IMR-90 (cell line): ENCODE data around the gene RABGAP1. TPM values are rescaled to one million over a fixed set of nuclear protein-coding genes. Genes with fewer than 3 reads are reported as not detected.

ENCODE experiments used
- ATAC-seq: fragments of 200-7000 bp; cut with Tn5 transposase; 2 replicates; pipeline ENCODE4 v1.9.1; 2020; ENCODE audit warnings: low read depth, mild to moderate bottlenecking, moderate library complexity
- BruUV-seq: library from RNA; stranded (reverse); fragments of 400-500 nt; replicated peaks from 2 replicates; lab custom pipeline; 2021; lab: Mats Ljungman, UMichigan
- CTCF ChIA-PET: fragments of 300-600 bp; formaldehyde crosslinking; extraction: SDS; loops from one replicate; lab custom pipeline; 2021; ENCODE audit warnings: antibody characterized with exemption; lab: Yijun Ruan, JAX
- POLR2A ChIA-PET: fragments of 300-600 bp; sonication (Branson Sonifier 250); formaldehyde crosslinking; loops from one replicate; lab custom pipeline; 2022; ENCODE audit warnings: antibody characterized with exemption; ENCODE audit not compliant: unreplicated experiment; lab: Charles Lee
- DNase-seq: peaks from one replicate; pipeline ENCODE4 v3.0.0; 2013
- H2AFZ ChIP-seq: replicated peaks from 2 replicates; pipeline ENCODE3; 2013; ENCODE audit warnings: low read length, mild to moderate bottlenecking; ENCODE audit not compliant: poor library complexity
- H2AK5ac ChIP-seq: 2 replicates; pipeline ENCODE4 v1.6.1; 2013; ENCODE audit warnings: low read depth, low read length, inconsistent platforms
- H2AK9ac ChIP-seq: replicated peaks from 2 replicates; pipeline ENCODE3; 2013; ENCODE audit warnings: mild to moderate bottlenecking, low read depth, low read length, moderate library complexity; ENCODE audit not compliant: poor library complexity
- H2BK120ac ChIP-seq: 2 replicates; pipeline ENCODE4 v1.6.1; 2013; ENCODE audit warnings: low read depth, low read length, inconsistent platforms
- H2BK15ac ChIP-seq: 3 replicates; pipeline ENCODE4 v1.6.1; 2013; ENCODE audit warnings: low read depth, low read length, inconsistent platforms
- H2BK20ac ChIP-seq: 2 replicates; pipeline ENCODE4 v1.6.1; 2013; ENCODE audit warnings: low read depth, mild to moderate bottlenecking, inconsistent platforms, low read length, moderate library complexity
- H2BK5ac ChIP-seq: 2 replicates; pipeline ENCODE4 v1.6.1; 2013; ENCODE audit warnings: mild to moderate bottlenecking, low read depth, low read length, inconsistent platforms; ENCODE audit not compliant: poor library complexity, severe bottlenecking
- H3K14ac ChIP-seq: replicated peaks from 2 replicates; pipeline ENCODE4 v1.6.1; 2013; ENCODE audit warnings: low read depth, low read length, inconsistent platforms
- H3K18ac ChIP-seq: 2 replicates; pipeline ENCODE4 v1.6.1; 2013; ENCODE audit warnings: low read depth, low read length, control low read depth
- H3K23ac ChIP-seq: 2 replicates; pipeline ENCODE4 v1.6.1; 2013; ENCODE audit warnings: low read depth, low read length, inconsistent platforms
- H3K27ac ChIP-seq: 2 replicates; pipeline ENCODE4 v1.5.1; 2013; ENCODE audit warnings: mild to moderate bottlenecking, control low read depth, low read length; ENCODE audit not compliant: insufficient read depth
- H3K27me3 ChIP-seq: 2 replicates; pipeline ENCODE4 v1.6.1; 2013; ENCODE audit warnings: low read length; ENCODE audit not compliant: control insufficient read depth, insufficient read depth
- H3K36me3 ChIP-seq: 2 replicates; pipeline ENCODE4 v1.6.1; 2013; ENCODE audit warnings: low read length, mixed read lengths; ENCODE audit not compliant: control insufficient read depth, insufficient read depth
- H3K4ac ChIP-seq: 2 replicates; pipeline ENCODE4 v1.6.1; 2013; ENCODE audit warnings: low read depth, low read length, inconsistent platforms
- H3K4me1 ChIP-seq: 2 replicates; pipeline ENCODE4 v1.6.1; 2013; ENCODE audit warnings: low read length, mixed read lengths; ENCODE audit not compliant: control insufficient read depth, insufficient read depth
- H3K4me2 ChIP-seq: 2 replicates; pipeline ENCODE4 v1.6.1; 2013; ENCODE audit warnings: low read depth, mild to moderate bottlenecking, control low read depth, low read length, moderate library complexity
- H3K4me3 ChIP-seq: 2 replicates; pipeline ENCODE4 v1.5.1; 2013; ENCODE audit warnings: low read depth, mild to moderate bottlenecking, control low read depth, low read length, moderate library complexity; ENCODE audit not compliant: insufficient read depth
- H3K56ac ChIP-seq: 2 replicates; pipeline ENCODE4 v1.6.1; 2013; ENCODE audit warnings: low read length, inconsistent platforms; ENCODE audit not compliant: insufficient read depth; ENCODE audit errors: extremely low read depth
- H3K79me1 ChIP-seq, 2 experiments: 2 replicates each; pipeline ENCODE4 v1.6.1; 2013; ENCODE audit warnings: low read length in 2 of 2, inconsistent platforms in 1 of 2, low read depth in 1 of 2
- H3K9ac ChIP-seq: 2 replicates; pipeline ENCODE4 v1.6.1; 2013; ENCODE audit warnings: low read depth, low read length, control low read depth
- H3K9me1 ChIP-seq: 2 replicates; pipeline ENCODE4 v1.6.1; 2013; ENCODE audit warnings: low read length, inconsistent platforms; ENCODE audit not compliant: insufficient read depth
- H3K9me3 ChIP-seq: 2 replicates; pipeline ENCODE4 v1.6.1; 2013; ENCODE audit warnings: low read length; ENCODE audit not compliant: control insufficient read depth, insufficient read depth
- H4K20me1 ChIP-seq: 2 replicates; pipeline ENCODE4 v1.6.1; 2013; ENCODE audit warnings: low read length, inconsistent platforms; ENCODE audit not compliant: insufficient read depth
- H4K5ac ChIP-seq: 2 replicates; pipeline ENCODE4 v1.6.1; 2013; ENCODE audit warnings: mild to moderate bottlenecking, low read depth, low read length, control low read depth
- H4K8ac ChIP-seq, 2 experiments: 2 replicates each; pipeline ENCODE4 v1.6.1; 2013; ENCODE audit warnings: low read depth in 2 of 2, low read length in 2 of 2, control low read depth in 1 of 2, inconsistent platforms in 1 of 2
- H4K91ac ChIP-seq: 2 replicates; pipeline ENCODE4 v1.6.1; 2013; ENCODE audit warnings: low read depth, low read length, inconsistent platforms; ENCODE audit not compliant: insufficient read depth
- CEBPB ChIP-seq: IDR thresholded peaks from 2 replicates; pipeline ENCODE4 v1.6.1; 2012; ENCODE audit warnings: low read depth, low read length, improper control_type of control experiment
- CHD1 ChIP-seq: IDR thresholded peaks from 2 replicates; pipeline ENCODE4 v1.6.1; 2012; ENCODE audit warnings: low read depth, low read length, improper control_type of control experiment
- CTCF ChIP-seq: conservative IDR thresholded peaks from 2 replicates; pipeline ENCODE4 v1.5.1; 2012; ENCODE audit warnings: mild to moderate bottlenecking, low read depth, low read length, improper control_type of control experiment
- ELK1 ChIP-seq: fragments of 150-350 bp; IDR thresholded peaks from 2 replicates; pipeline ENCODE4 v1.6.1; 2016; ENCODE audit warnings: low read depth, mild to moderate bottlenecking, low read length, moderate library complexity, borderline replicate concordance
- MAFK ChIP-seq: IDR thresholded peaks from 2 replicates; pipeline ENCODE4 v1.6.1; 2012; ENCODE audit warnings: low read depth, low read length, improper control_type of control experiment
- MAZ ChIP-seq: IDR thresholded peaks from 2 replicates; pipeline ENCODE4 v1.6.1; 2012; ENCODE audit warnings: low read depth, mild to moderate bottlenecking, low read length, improper control_type of control experiment, moderate library complexity, borderline replicate concordance
- MXI1 ChIP-seq: IDR thresholded peaks from 2 replicates; pipeline ENCODE4 v1.6.1; 2012; ENCODE audit warnings: low read depth, mild to moderate bottlenecking, low read length, moderate library complexity, borderline replicate concordance
- POLR2A ChIP-seq: IDR thresholded peaks from 2 replicates; pipeline ENCODE4 v1.6.1; 2012; ENCODE audit warnings: mild to moderate bottlenecking, low read depth, low read length
- RCOR1 ChIP-seq: IDR thresholded peaks from 2 replicates; pipeline ENCODE4 v1.6.1; 2012; ENCODE audit warnings: mild to moderate bottlenecking, low read length, improper control_type of control experiment; ENCODE audit not compliant: insufficient replicate concordance
- RFX5 ChIP-seq: IDR thresholded peaks from 2 replicates; pipeline ENCODE4 v1.8.0; 2012; ENCODE audit warnings: low read depth, mild to moderate bottlenecking, low read length, moderate library complexity
- SMC3 ChIP-seq: fragments of 150-350 bp; IDR thresholded peaks from 2 replicates; pipeline ENCODE4 v1.6.1; 2016; ENCODE audit warnings: low read depth, mild to moderate bottlenecking, antibody characterized with exemption, low read length, moderate library complexity
- WGBS, 2 experiments: methylation state at CpG; one replicate each; pipeline versions ENCODE4 v1.1.5 to v1.1.7; 2013; ENCODE audit warnings: missing lambda C conversion rate in 2 of 2; ENCODE audit not compliant: insufficient read length in 1 of 2; ENCODE audit errors: extremely low coverage in 2 of 2; 5-methylcytosine and 5-hydroxymethylcytosine counted together
- dilution Hi-C: fragments of 300-500 bp; cut with HindIII; formaldehyde crosslinking; loops from one replicate; pipeline ENCODE4 v1.14.3; 2018; ENCODE audit warnings: low sequenced_read_pairs; ENCODE audit not compliant: unreplicated experiment
- in situ Hi-C: fragments of 300-500 bp; cut with MboI; formaldehyde crosslinking; loops from 3 replicates; pipeline ENCODE4 v1.14.3; 2019; ENCODE audit warnings: low sequenced_read_pairs, inconsistent platforms, mixed read lengths
- intact Hi-C: fragments of 100-400 bp; cut with micrococcal nuclease; formaldehyde crosslinking; loops from 2 replicates; pipeline ENCODE4 v1.10.0; 2022
- polyA plus RNA-seq, 3 experiments: library from polyadenylated mRNA; depleted of rRNA; stranded (reverse); fragments of >200 nt; gene quantifications; 2 replicates each; pipeline ENCODE4 v1.2.3, GENCODE V29; 2012; ENCODE audit warnings: low replicate concordance in 1 of 3
- total RNA-seq: library from RNA; depleted of rRNA; stranded (reverse); fragments of >200 nt; gene quantifications from 2 replicates; pipeline ENCODE4 v1.2.3, GENCODE V29; 2012

The RABGAP1 gene
- total and polyA plus RNA-seq, 2 of the 4 experiments (the other 2 are of a cell fraction) = 20.0 to 53.9 TPM

GRCh38 chr9:122936883-122937282 lies 3.9 kb upstream of the RABGAP1 start:
- Histone ChIP-seq H2BK15ac (no peak overlapping the region), H4K5ac (no peak overlapping the region), H2BK120ac (no peak overlapping the region), H3K4ac (no peak overlapping the region), H2AFZ (no peak overlapping the region), H4K20me1 (peaks cover 10% of the 10 kb centered on the region; the same call in 1 of the 2 replicates), H3K56ac (no peak overlapping the region), H4K91ac (no peak overlapping the region), H3K79me1 (peaks cover 8 to 35% of the 10 kb centered on the region in 2 experiments), H3K27me3 (no peaks in the 10 kb centered on the region), H2AK9ac (no peak overlapping the region), H3K4me1 (peaks cover 2% of the 10 kb centered on the region; the same call in 1 of the 2 replicates), H3K23ac (no peak overlapping the region), H3K18ac (no peak overlapping the region), H3K36me3 (peaks cover 12% of the 10 kb centered on the region), H2BK20ac (no peak overlapping the region), H3K4me2 (no peak overlapping the region), H3K14ac (no peak overlapping the region), H4K8ac (no peak overlapping the region), H3K9me1 (no peaks in the 10 kb centered on the region), H3K27ac (no peak overlapping the region), H3K4me3 (no peak overlapping the region), H3K9ac (no peak overlapping the region), H3K9me3 (no peaks in the 10 kb centered on the region), H2AK5ac (no peak overlapping the region), H2BK5ac (no peak overlapping the region)
- intact Hi-C loops = no loop called here
- in situ Hi-C loops = no loop called here
- ATAC-seq (no peak), DNase-seq (no peak)
- TF ChIP-seq CEBPB (no peak), CTCF (no peak), MAFK (no peak), MAZ (no peak), CHD1 (no peak), SMC3 (no peak), RCOR1 (no peak), MXI1 (no peak), ELK1 (no peak), POLR2A (no peak), RFX5 (no peak)
- BruUV-seq = no TSS peak
- ChIA-PET POLR2A (no interaction called here), CTCF (no interaction called here)
- dilution Hi-C loops = no loop called here
- no CpG with 5 or more reads among the region's 1 CpG for WGBS, 2 experiments
